H1 (cell line): Measurements from ENCODE around the gene RSU1.

Experiments used
- ATF2 ChIP-seq: IDR thresholded peaks from 2 replicates; pipeline ENCODE4 v1.6.1; 2012; ENCODE audit warnings: low read length, inconsistent platforms
- CTCF ChIP-seq, 3 experiments: IDR thresholded peaks; 1 replicate in 2 of 3; 2 replicates in 1 of 3; pipeline versions ENCODE4 v1.5.1 to v1.6.1; 2011; ENCODE audit warnings: low read length in 3 of 3, mild to moderate bottlenecking in 3 of 3, inconsistent platforms in 2 of 3, low read depth in 1 of 3, moderate library complexity in 1 of 3; ENCODE audit not compliant: insufficient read depth in 1 of 3; ENCODE audit errors: control extremely low read depth in 1 of 3
- EZH2 ChIP-seq: fragments of 200-600 bp; sonication (generic); IDR thresholded peaks from 2 replicates; pipeline ENCODE4 v1.7.1; 2012; ENCODE audit warnings: low read depth, mild to moderate bottlenecking, moderate library complexity, low read length, inconsistent platforms; ENCODE audit not compliant: severe bottlenecking
- HDAC2 ChIP-seq, 2 experiments: fragments of 300-600 bp in 1 of 2; sonication (generic) in 1 of 2; IDR thresholded peaks; 2 replicates each; pipeline ENCODE4 v1.6.1; 2011 to 2012; ENCODE audit warnings: low read depth in 2 of 2, low read length in 2 of 2, mild to moderate bottlenecking in 2 of 2, moderate library complexity in 2 of 2, borderline replicate concordance in 1 of 2, inconsistent platforms in 1 of 2
- KDM5A ChIP-seq: fragments of 200-600 bp; IDR thresholded peaks from 2 replicates; pipeline ENCODE4 v1.7.1; 2012; ENCODE audit warnings: mild to moderate bottlenecking, low read length, inconsistent platforms, mixed read lengths
- POLR2A ChIP-seq, 2 experiments: IDR thresholded peaks; 1 replicate in 1 of 2; 2 replicates in 1 of 2; pipeline ENCODE4 v1.6.1; 2011; ENCODE audit warnings: low read depth in 2 of 2, low read length in 2 of 2, mild to moderate bottlenecking in 2 of 2; ENCODE audit errors: control extremely low read depth in 1 of 2
- POLR2AphosphoS5 ChIP-seq: IDR thresholded peaks from 2 replicates; pipeline ENCODE4 v1.6.1; 2011; ENCODE audit warnings: low read depth, low read length
- RAD21 ChIP-seq, 2 experiments: IDR thresholded peaks in 1 of 2; conservative IDR thresholded peaks in 1 of 2; 2 replicates each; pipeline ENCODE4 v1.6.1; 2011; ENCODE audit warnings: low read depth in 2 of 2, low read length in 2 of 2, improper control_type of control experiment in 1 of 2, inconsistent platforms in 1 of 2, mild to moderate bottlenecking in 1 of 2, moderate library complexity in 1 of 2
- TAF1 ChIP-seq: IDR thresholded peaks from 2 replicates; pipeline ENCODE4 v1.6.1; 2011; ENCODE audit warnings: mild to moderate bottlenecking, low read depth, low read length
- TCF12 ChIP-seq: IDR thresholded peaks from 2 replicates; pipeline ENCODE4 v1.6.1; 2011; ENCODE audit warnings: low read depth, mild to moderate bottlenecking, low read length
- USF2 ChIP-seq: IDR thresholded peaks from 2 replicates; pipeline ENCODE4 v1.6.1; 2011; ENCODE audit warnings: low read length, improper control_type of control experiment

- TF ChIP-seq USF2 (no peak), CTCF (IDR thresholded peaks at IDR 0.05; ENCODE audit: control extremely low read depth in 1 of 3, insufficient read depth in 1 of 3, low read depth in 1 of 3, low read length in 3 of 3) (no peak), POLR2AphosphoS5 (no peak), POLR2A (IDR thresholded peaks at IDR 0.05; ENCODE audit: control extremely low read depth in 1 of 2, low read depth in 2 of 2, low read length in 2 of 2) (no peak), KDM5A (no peak), EZH2 (no peak), TCF12 (no peak), RAD21 (IDR thresholded peaks at IDR 0.05 in 1 of 2, conservative IDR thresholded peaks at IDR 0.05 in 1 of 2; ENCODE audit: low read depth in 2 of 2, low read length in 2 of 2) (no peak), TAF1 (no peak), ATF2 (no peak), HDAC2 (IDR thresholded peaks at IDR 0.05; ENCODE audit: borderline replicate concordance in 1 of 2, low read depth in 2 of 2, low read length in 2 of 2) (no peak)
Measured at GRCh38 chr10:16674147-16674703, 143.0 kb downstream of the RSU1 start.
